Mesenchymal stem cell (in vitro differentiated cells and primary cell): Measurements from ENCODE around the gene COL27A1.
"Not testable (repeated sequence)": the region's sequence is repeated elsewhere in the genome, so short reads cannot be mapped to it uniquely, and the experiment has no call there.

Experiments
- DNase-seq: peaks from one replicate; pipeline ENCODE4 v3.0.0-alpha.2; 2013
- H2AFZ ChIP-seq: one replicate; pipeline ENCODE4 v1.6.1; 2013; ENCODE audit warnings: low read depth, mild to moderate bottlenecking, control low read depth, inconsistent platforms, low read length, moderate library complexity
- H2AK5ac ChIP-seq: 2 replicates; pipeline ENCODE4 v1.6.1; 2013; ENCODE audit warnings: low read length, moderate library complexity, mild to moderate bottlenecking, inconsistent platforms; ENCODE audit not compliant: severe bottlenecking
- H2BK120ac ChIP-seq: one replicate; pipeline ENCODE4 v1.6.1; 2013; ENCODE audit warnings: low read depth, mild to moderate bottlenecking, inconsistent platforms, low read length, moderate library complexity
- H2BK12ac ChIP-seq, 2 experiments: one replicate each; pipeline ENCODE4 v1.6.1; 2013; ENCODE audit warnings: inconsistent platforms in 2 of 2, low read length in 2 of 2, mild to moderate bottlenecking in 2 of 2, moderate library complexity in 2 of 2, control low read depth in 1 of 2
- H2BK15ac ChIP-seq: one replicate; pipeline ENCODE4 v1.6.1; 2013; ENCODE audit warnings: mild to moderate bottlenecking, low read depth, inconsistent platforms; ENCODE audit not compliant: poor library complexity, severe bottlenecking
- H2BK5ac ChIP-seq: 2 replicates; pipeline ENCODE4 v1.6.1; 2013; ENCODE audit warnings: low read depth, mild to moderate bottlenecking, low read length, control low read depth, inconsistent platforms; ENCODE audit not compliant: poor library complexity, severe bottlenecking
- H3K14ac ChIP-seq, 2 experiments: one replicate each; pipeline ENCODE4 v1.6.1; 2013; ENCODE audit warnings: inconsistent platforms in 2 of 2, low read length in 2 of 2, control low read depth in 1 of 2, mild to moderate bottlenecking in 1 of 2, moderate library complexity in 1 of 2
- H3K18ac ChIP-seq, 2 experiments: one replicate each; pipeline ENCODE4 v1.6.1; 2013; ENCODE audit warnings: inconsistent platforms in 2 of 2, low read length in 2 of 2, control low read depth in 1 of 2, low read depth in 1 of 2, mild to moderate bottlenecking in 1 of 2
- H3K23ac ChIP-seq, 2 experiments: one replicate each; pipeline ENCODE4 v1.6.1; 2013; ENCODE audit warnings: inconsistent platforms in 2 of 2, low read length in 2 of 2, mild to moderate bottlenecking in 2 of 2, moderate library complexity in 2 of 2, control low read depth in 1 of 2
- H3K27ac ChIP-seq: 2 replicates; pipeline ENCODE4 v1.5.1; 2013; ENCODE audit warnings: mild to moderate bottlenecking, moderate library complexity, low read length, control low read depth, inconsistent platforms; ENCODE audit not compliant: poor library complexity, severe bottlenecking
- H3K27me3 ChIP-seq, 2 experiments: 2 replicates each; pipeline versions ENCODE4 v1.6.1 to v1.7.0; 2013; ENCODE audit warnings: low read length in 2 of 2, mild to moderate bottlenecking in 2 of 2, moderate library complexity in 2 of 2, control low read depth in 1 of 2, inconsistent platforms in 1 of 2; ENCODE audit not compliant: control insufficient read depth in 1 of 2, insufficient read depth in 1 of 2
- H3K36me3 ChIP-seq, 2 experiments: 2 replicates each; pipeline versions ENCODE4 v1.6.1 to v1.7.0; 2013; ENCODE audit warnings: low read length in 2 of 2, control low read depth in 1 of 2, inconsistent platforms in 1 of 2, low read depth in 1 of 2, mild to moderate bottlenecking in 1 of 2; ENCODE audit not compliant: insufficient read depth in 2 of 2, control insufficient read depth in 1 of 2
- H3K4ac ChIP-seq, 2 experiments: one replicate each; pipeline ENCODE4 v1.6.1; 2013; ENCODE audit warnings: inconsistent platforms in 2 of 2, low read length in 2 of 2, mild to moderate bottlenecking in 2 of 2, moderate library complexity in 2 of 2, control low read depth in 1 of 2, low read depth in 1 of 2
- H3K4me1 ChIP-seq: 2 replicates; pipeline ENCODE4 v1.6.1; 2013; ENCODE audit warnings: low read depth, low read length, control low read depth; ENCODE audit not compliant: control insufficient read depth, insufficient read depth
- H3K4me2 ChIP-seq: 2 replicates; pipeline ENCODE4 v1.6.1; 2013; ENCODE audit warnings: low read length, mild to moderate bottlenecking, inconsistent platforms; ENCODE audit not compliant: poor library complexity, severe bottlenecking
- H3K4me3 ChIP-seq, 2 experiments: 2 replicates each; pipeline versions ENCODE4 v1.5.1 to v1.7.0; 2013; ENCODE audit warnings: low read length in 2 of 2, mild to moderate bottlenecking in 2 of 2, control low read depth in 1 of 2, low read depth in 1 of 2; ENCODE audit not compliant: insufficient read depth in 1 of 2
- H3K79me1 ChIP-seq: replicated peaks from 2 replicates; pipeline ENCODE4 v1.6.1; 2013; ENCODE audit warnings: mild to moderate bottlenecking, control low read depth, low read length, inconsistent platforms; ENCODE audit not compliant: poor library complexity, severe bottlenecking
- H3K9ac ChIP-seq: 2 replicates; pipeline ENCODE4 v1.7.0; 2013; ENCODE audit warnings: mild to moderate bottlenecking, low read length, moderate library complexity
- H3K9me3 ChIP-seq: 2 replicates; pipeline ENCODE4 v1.7.0; 2013; ENCODE audit warnings: mild to moderate bottlenecking, low read length; ENCODE audit not compliant: control insufficient read depth
- H4K8ac ChIP-seq: one replicate; pipeline ENCODE4 v1.6.1; 2013; ENCODE audit warnings: inconsistent platforms, mild to moderate bottlenecking, low read length, moderate library complexity
- H4K91ac ChIP-seq: one replicate; pipeline ENCODE4 v1.6.1; 2013; ENCODE audit warnings: mild to moderate bottlenecking, low read length, inconsistent platforms
- WGBS: methylation state at CpG from one replicate; pipeline ENCODE4 v1.1.7; 2013; ENCODE audit warnings: mixed read lengths; 5-methylcytosine and 5-hydroxymethylcytosine counted together

The COL27A1 gene

DNA sequence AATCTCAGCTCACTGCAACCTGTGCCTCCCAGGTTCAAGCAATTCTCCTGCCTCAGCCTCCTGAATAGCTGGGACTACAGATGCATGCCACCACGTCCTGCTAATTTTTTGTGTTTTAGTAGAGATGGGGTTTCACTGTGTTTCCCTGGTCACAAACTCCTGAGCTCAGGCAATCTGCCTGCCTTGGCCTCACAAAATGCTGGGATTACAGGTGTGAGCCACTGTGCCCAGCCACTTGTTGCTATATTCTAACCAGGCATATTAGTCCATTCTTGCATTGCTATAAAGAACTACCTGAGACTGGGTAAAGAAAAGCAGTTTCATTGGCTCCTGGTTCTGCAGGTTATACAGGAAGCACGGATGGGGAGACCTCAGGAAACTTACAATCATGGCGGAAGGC lies 26.6 kb upstream of the COL27A1 start:
- Histone ChIP-seq H3K27me3 (peaks cover 9 to 57% of the 10 kb centered on the region in 2 experiments), H3K9me3 (peaks cover 15% of the 10 kb centered on the region)
- not testable (repeated sequence) for H4K91ac ChIP-seq, H2BK5ac ChIP-seq, H3K9ac ChIP-seq, H2BK15ac ChIP-seq, H4K8ac ChIP-seq, H3K4ac ChIP-seq, H2BK120ac ChIP-seq, H3K23ac ChIP-seq, H2AK5ac ChIP-seq, H3K4me2 ChIP-seq, H2BK12ac ChIP-seq, H3K4me3 ChIP-seq, H3K79me1 ChIP-seq, H3K4me1 ChIP-seq, H3K36me3 ChIP-seq, H2AFZ ChIP-seq, H3K27ac ChIP-seq, H3K18ac ChIP-seq, H3K14ac ChIP-seq, DNase-seq
- 72% methylated on average over 3 of the region's 3 CpGs for WGBS

DNA sequence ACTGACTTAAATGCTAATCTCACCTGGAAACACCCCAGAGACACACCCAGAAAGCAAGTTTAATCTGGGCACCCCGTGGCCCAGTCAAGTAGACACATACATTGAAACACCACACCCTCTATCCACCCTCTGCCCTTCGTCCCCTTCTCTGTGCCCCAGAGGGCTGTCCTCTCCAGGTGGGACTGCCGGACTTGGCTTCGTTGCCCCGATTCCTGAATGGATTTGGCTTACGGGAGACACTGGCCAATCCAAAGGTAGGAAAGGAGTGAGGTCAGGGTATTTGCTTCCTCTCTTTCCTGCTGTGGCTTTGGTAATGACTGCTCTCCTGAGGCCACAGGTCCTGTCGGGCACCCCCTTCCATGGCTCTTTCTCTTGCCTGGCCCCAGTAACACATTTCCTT lies 25.2 kb upstream of the COL27A1 start:
- Histone ChIP-seq H4K8ac (no peak overlapping the region), H3K14ac (no peak overlapping the region), H3K9me3 (peaks cover 15% of the 10 kb centered on the region), H2BK12ac (no peak overlapping the region), H3K4me2 (no peak overlapping the region), H3K36me3 (no peaks in the 10 kb centered on the region), H3K27ac (no peak overlapping the region), H3K4ac (no peak overlapping the region), H3K23ac (no peak overlapping the region), H3K18ac (no peak overlapping the region), H4K91ac (no peak overlapping the region), H2AFZ (no peak overlapping the region), H3K4me3 (no peak overlapping the region), H2AK5ac (no peak overlapping the region), H3K4me1 (peaks cover 7% of the 10 kb centered on the region), H2BK5ac (no peak overlapping the region), H2BK120ac (no peak overlapping the region), H2BK15ac (no peak overlapping the region), H3K27me3 (peaks cover 9 to 51% of the 10 kb centered on the region in 2 experiments), H3K9ac (no peak overlapping the region), H3K79me1 (no peaks in the 10 kb centered on the region)
- WGBS = 94% methylated on average over 7 of the region's 7 CpGs
- no peak for DNase-seq

DNA sequence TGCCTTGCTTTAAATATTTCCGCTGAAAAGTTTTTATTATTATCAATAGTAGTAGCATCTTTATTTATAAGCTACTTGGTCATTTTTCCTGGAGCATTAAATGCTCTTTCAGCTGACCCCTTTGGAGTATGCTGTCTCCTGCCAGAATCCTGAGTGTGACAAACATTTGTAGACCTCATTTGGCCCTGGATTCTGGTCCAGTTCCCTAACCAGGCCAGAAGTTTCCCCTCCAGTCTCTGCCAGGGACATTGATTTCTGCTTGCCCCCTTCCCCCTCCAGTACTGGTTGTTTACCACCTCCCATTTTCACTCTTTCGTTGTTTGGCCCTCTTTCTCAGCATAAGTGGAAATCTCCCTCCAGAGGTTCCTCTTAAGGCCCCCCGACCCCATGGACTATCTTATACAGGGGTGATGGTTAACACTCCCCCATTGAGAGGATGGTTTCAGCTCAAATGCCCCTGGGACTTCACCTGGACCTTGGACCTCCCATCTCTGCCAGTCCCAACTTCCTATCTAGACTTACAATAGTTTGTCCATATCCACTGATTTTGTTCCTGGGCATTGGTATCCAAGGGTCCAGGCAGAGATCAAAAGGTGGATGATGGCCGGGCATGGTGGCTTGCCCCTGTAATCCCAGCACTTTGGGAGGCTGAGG lies 24.6 kb upstream of the COL27A1 start:
- DNase-seq = no peak
- 68% methylated on average over 3 of the region's 4 CpGs for WGBS

DNA sequence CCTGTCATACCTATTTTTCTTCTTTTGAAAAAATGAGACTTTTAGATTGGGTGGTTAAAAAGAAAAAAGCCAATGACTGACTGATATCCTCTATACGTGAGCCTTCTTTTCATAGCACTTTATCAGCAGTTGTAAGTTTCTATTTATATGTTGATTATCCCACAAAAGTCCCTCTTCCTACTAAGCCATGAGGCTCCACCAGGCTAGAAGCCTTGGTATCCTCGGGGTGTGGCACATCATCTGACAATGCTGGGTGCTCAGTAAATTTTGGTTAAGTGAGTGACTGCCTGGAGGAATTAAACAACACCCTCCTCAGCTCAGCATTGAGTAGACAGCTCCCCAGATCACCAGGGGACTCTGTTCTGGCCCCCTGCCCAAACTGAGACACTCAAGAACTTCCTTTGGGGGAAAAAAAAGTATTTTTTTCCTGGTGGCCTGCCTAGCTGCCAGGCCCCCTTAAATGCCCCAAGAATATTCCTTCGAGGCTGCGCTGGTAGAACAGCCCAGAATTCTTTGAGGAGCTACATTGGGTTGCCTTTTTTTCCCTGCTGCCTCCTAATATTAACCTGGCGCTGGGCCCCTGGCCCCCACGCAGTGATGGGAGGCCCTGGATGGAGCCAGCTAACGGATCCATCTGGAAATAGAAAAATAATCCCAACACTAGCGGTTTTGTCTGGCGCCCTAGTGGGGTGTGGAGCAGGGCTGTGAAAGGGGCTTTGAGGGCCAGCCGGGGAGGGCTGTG lies 23.4 kb upstream of the COL27A1 start:
- no peak for DNase-seq

More for the DNA sequence above, 24.6 kb upstream of the COL27A1 start:
- H2BK12ac ChIP-seq = no peak overlapping the region
- H2AK5ac ChIP-seq = no peak overlapping the region
- H2AFZ ChIP-seq = no peak overlapping the region
- no peaks in the 10 kb centered on the region for H3K79me1 ChIP-seq
- no peak overlapping the region for H3K4ac ChIP-seq
- no peak overlapping the region for H3K23ac ChIP-seq
- H3K4me3 ChIP-seq = no peak overlapping the region
- H3K27ac ChIP-seq = no peak overlapping the region
- H3K4me1 ChIP-seq = peaks cover 7% of the 10 kb centered on the region
- H3K36me3 ChIP-seq = no peaks in the 10 kb centered on the region
- H2BK5ac ChIP-seq = no peak overlapping the region
- peaks cover 11 to 54% of the 10 kb centered on the region in 2 experiments for H3K27me3 ChIP-seq
- no peak overlapping the region for H3K4me2 ChIP-seq
- H3K18ac ChIP-seq = no peak overlapping the region
- H3K9me3 ChIP-seq = peaks cover 15% of the 10 kb centered on the region
- no peak overlapping the region for H2BK120ac ChIP-seq
- no peak overlapping the region for H4K8ac ChIP-seq
- no peak overlapping the region for H3K9ac ChIP-seq
- no peak overlapping the region for H4K91ac ChIP-seq
- no peak overlapping the region for H2BK15ac ChIP-seq
- H3K14ac ChIP-seq = no peak overlapping the region

More for the DNA sequence above, 23.4 kb upstream of the COL27A1 start:
- Histone ChIP-seq H2AFZ (no peak overlapping the region), H4K8ac (no peak overlapping the region), H3K27ac (no peak overlapping the region), H2BK120ac (no peak overlapping the region), H3K36me3 (no peaks in the 10 kb centered on the region), H3K79me1 (no peaks in the 10 kb centered on the region), H3K14ac (no peak overlapping the region), H2BK12ac (no peak overlapping the region), H3K4me3 (no peak overlapping the region), H3K18ac (no peak overlapping the region), H3K4me1 (peaks cover 7% of the 10 kb centered on the region), H2AK5ac (peak overlapping the region; percentile 60), H3K4me2 (no peak overlapping the region), H3K9ac (no peak overlapping the region), H3K4ac (no peak overlapping the region), H4K91ac (no peak overlapping the region), H2BK5ac (no peak overlapping the region), H3K9me3 (peaks cover 13% of the 10 kb centered on the region), H3K23ac (no peak overlapping the region), H3K27me3 (peaks cover 19 to 61% of the 10 kb centered on the region in 2 experiments), H2BK15ac (no peak overlapping the region)
- WGBS = 79% methylated on average over 8 of the region's 10 CpGs
